PC-9 (cell line): Measurements from ENCODE around the gene MAGI2. TPM values are rescaled to one million over a fixed set of nuclear protein-coding genes. Genes with fewer than 3 reads are reported as not detected.

Experiments used
- BruUV-seq: library from RNA; stranded (reverse); fragments of 400-500 nt; replicated peaks from 2 replicates; lab custom pipeline; 2021; lab: Mats Ljungman, UMichigan
- CTCF ChIA-PET: fragments of 300-600 bp; sonication (Branson Sonifier 250); formaldehyde crosslinking; loops from one replicate; lab custom pipeline; 2022; ENCODE audit warnings: antibody characterized with exemption; lab: Charles Lee
- POLR2A ChIA-PET: fragments of 300-600 bp; sonication (Branson Sonifier 250); formaldehyde crosslinking; loops from one replicate; lab custom pipeline; 2022; ENCODE audit warnings: antibody characterized with exemption; ENCODE audit not compliant: unreplicated experiment; lab: Charles Lee
- DNase-seq, 2 experiments: peaks; one replicate each; pipeline versions ENCODE4 v3.0.0 to v3.0.0-alpha.2; 2015 to 2022; ENCODE audit warnings: mixed read lengths in 1 of 2
- H2AFZ ChIP-seq: fragments of 200-600 bp; sonication (generic); 2 replicates; pipeline ENCODE4 v1.8.1; 2017; ENCODE audit warnings: antibody characterized with exemption
- H3F3A ChIP-seq: fragments of 200-600 bp; sonication (generic); 2 replicates; pipeline ENCODE4 v1.8.1; 2017; ENCODE audit warnings: antibody characterized with exemption, mild to moderate bottlenecking, low read depth; ENCODE audit not compliant: insufficient read depth
- H3K27ac ChIP-seq: fragments of 200-600 bp; sonication (generic); 2 replicates; pipeline ENCODE4 v1.6.1; 2016; ENCODE audit warnings: mixed run types
- H3K27me3 ChIP-seq: fragments of 200-600 bp; sonication (generic); 2 replicates; pipeline ENCODE4 v1.6.1; 2016; ENCODE audit warnings: low read depth, mixed run types; ENCODE audit not compliant: insufficient read depth
- H3K36me3 ChIP-seq: fragments of 200-600 bp; sonication (generic); 2 replicates; pipeline ENCODE4 v1.6.1; 2016; ENCODE audit warnings: low read depth, mixed run types
- H3K4me1 ChIP-seq: fragments of 200-600 bp; sonication (generic); replicated peaks from 2 replicates; pipeline ENCODE4 v1.6.1; 2016; ENCODE audit warnings: mixed run types; ENCODE audit not compliant: insufficient read depth
- H3K4me2 ChIP-seq: fragments of 200-600 bp; sonication (generic); 2 replicates; pipeline ENCODE4 v1.6.1; 2017; ENCODE audit warnings: mixed run types
- H3K4me3 ChIP-seq: fragments of 200-600 bp; sonication (generic); 2 replicates; pipeline ENCODE4 v1.6.1; 2016; ENCODE audit warnings: mixed run types
- H3K79me2 ChIP-seq: fragments of 200-600 bp; sonication (generic); 2 replicates; pipeline ENCODE4 v1.6.1; 2017; ENCODE audit warnings: low read depth, mixed run types
- H3K9me2 ChIP-seq: fragments of 200-600 bp; sonication (generic); 2 replicates; pipeline ENCODE4 v1.8.1; 2017; ENCODE audit warnings: mild to moderate bottlenecking; ENCODE audit not compliant: insufficient read depth
- H3K9me3 ChIP-seq: fragments of 200-600 bp; sonication (generic); 2 replicates; pipeline ENCODE4 v1.8.1; 2016; ENCODE audit warnings: low read depth; ENCODE audit not compliant: insufficient read depth
- H4K20me1 ChIP-seq: fragments of 200-600 bp; sonication (generic); 2 replicates; pipeline ENCODE4 v1.8.1; 2017; ENCODE audit not compliant: insufficient read depth
- CTCF ChIP-seq: fragments of 200-600 bp; sonication (generic); conservative IDR thresholded peaks from 2 replicates; pipeline ENCODE4 v1.6.1; 2017; ENCODE audit warnings: mixed run types, antibody characterized with exemption, mild to moderate bottlenecking, moderate library complexity
- EZH2 ChIP-seq: fragments of 200-600 bp; sonication (generic); IDR thresholded peaks from 2 replicates; pipeline ENCODE4 v1.8.0; 2017; ENCODE audit warnings: antibody characterized with exemption, low read depth
- intact Hi-C: fragments of 100-400 bp; cut with micrococcal nuclease; formaldehyde crosslinking; loops from one replicate; pipeline ENCODE4 v1.10.0; 2022; ENCODE audit not compliant: unreplicated experiment
- total RNA-seq: library from RNA; stranded (reverse); gene quantifications from 2 replicates; pipeline ENCODE4 v1.2.3, GENCODE V29; 2021

The MAGI2 gene
- total RNA-seq, 1 experiment from 2014 or later: 0.92 TPM

- H3K4me3 ChIP-seq: no peak overlapping the region
- H3K4me2 ChIP-seq: no peak overlapping the region
- CTCF ChIA-PET: no interaction called here
- no peaks in the 10 kb centered on the region for H4K20me1 ChIP-seq
- no peak overlapping the region for H3K27ac ChIP-seq
- POLR2A ChIA-PET: no interaction called here
- no peak overlapping the region for H2AFZ ChIP-seq
- no peaks in the 10 kb centered on the region for H3K36me3 ChIP-seq
- intact Hi-C loops: no loop called here
- H3K4me1 ChIP-seq: no peaks in the 10 kb centered on the region
- H3K9me2 ChIP-seq: no peaks in the 10 kb centered on the region
- DNase-seq: no peak
- H3K9me3 ChIP-seq: no peaks in the 10 kb centered on the region
- TF ChIP-seq EZH2 (no peak), CTCF (no peak)
- H3K79me2 ChIP-seq: no peaks in the 10 kb centered on the region
- no TSS peak for BruUV-seq
- H3F3A ChIP-seq: no peaks in the 10 kb centered on the region
- H3K27me3 ChIP-seq: no peaks in the 10 kb centered on the region
These were observed 979.7 kb downstream of the MAGI2 start for GRCh38 chr7:78473571-78474301.

- TF ChIP-seq CTCF: no peak
- TF ChIP-seq EZH2: no peak
- H3F3A ChIP-seq: no peaks in the 10 kb centered on the region
- intact Hi-C loops: no loop called here
- no peaks in the 10 kb centered on the region for H4K20me1 ChIP-seq
- H3K4me2 ChIP-seq: no peak overlapping the region
- H2AFZ ChIP-seq: no peak overlapping the region
- CTCF ChIA-PET: no interaction called here
- H3K9me2 ChIP-seq: no peaks in the 10 kb centered on the region
- no peaks in the 10 kb centered on the region for H3K9me3 ChIP-seq
- H3K27ac ChIP-seq: no peak overlapping the region
- H3K36me3 ChIP-seq: no peaks in the 10 kb centered on the region
- no peak overlapping the region for H3K4me3 ChIP-seq
- H3K27me3 ChIP-seq: no peaks in the 10 kb centered on the region
- H3K4me1 ChIP-seq: no peaks in the 10 kb centered on the region
- BruUV-seq: no TSS peak
- no peak for DNase-seq
- POLR2A ChIA-PET: no interaction called here
- H3K79me2 ChIP-seq: no peaks in the 10 kb centered on the region
These were observed 980.4 kb downstream of the MAGI2 start for GRCh38 chr7:78473021-78473420.

GRCh38 chr7:78472519-78472918, 980.9 kb downstream of the MAGI2 start:
- no peak overlapping the region for H3K4me2 ChIP-seq
- H3K4me3 ChIP-seq: no peak overlapping the region
- no peak for DNase-seq
- H3K79me2 ChIP-seq: no peaks in the 10 kb centered on the region
- no peak for TF ChIP-seq CTCF
- TF ChIP-seq EZH2: no peak
- BruUV-seq: no TSS peak
- CTCF ChIA-PET: no interaction called here
- H3K4me1 ChIP-seq: no peaks in the 10 kb centered on the region
- no peaks in the 10 kb centered on the region for H3K36me3 ChIP-seq
- POLR2A ChIA-PET: no interaction called here
- no peaks in the 10 kb centered on the region for H3K27me3 ChIP-seq
- no peaks in the 10 kb centered on the region for H3K9me3 ChIP-seq
- H2AFZ ChIP-seq: no peak overlapping the region
- intact Hi-C loops: no loop called here
- H3K9me2 ChIP-seq: no peaks in the 10 kb centered on the region
- H3F3A ChIP-seq: no peaks in the 10 kb centered on the region
- no peak overlapping the region for H3K27ac ChIP-seq
- H4K20me1 ChIP-seq: no peaks in the 10 kb centered on the region
